ENCODE data around the gene LAYN. TPM values are rescaled to one million over a fixed set of nuclear protein-coding genes. Genes with fewer than 3 reads are reported as not detected.

Gene LAYN
- total RNA-seq, 2 experiments from 2014 or later = 1.3 to 1.4 TPM

DNA sequence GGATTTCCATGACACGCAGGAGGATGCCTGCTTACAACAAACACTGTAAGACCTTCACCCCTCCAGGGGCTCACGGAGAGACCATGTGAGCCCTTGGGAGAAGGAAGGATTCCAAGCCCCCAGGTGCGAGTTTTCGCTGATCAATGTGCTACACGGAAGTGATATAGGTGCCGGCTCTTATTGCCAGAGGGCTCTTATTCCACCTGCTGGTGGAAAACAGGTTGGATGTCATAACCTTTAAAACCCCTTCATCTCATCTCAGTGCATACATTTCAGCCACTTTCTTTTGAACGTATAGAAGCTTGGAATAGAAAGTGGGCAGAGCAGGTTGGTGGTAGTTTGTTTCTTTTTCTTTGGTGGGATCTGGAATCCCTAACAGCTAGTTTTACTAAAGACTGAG is 25.8 kb downstream of the LAYN start:
- no peaks in the 10 kb centered on the region for H3K4me1 Mint-ChIP-seq (ENCODE audit: low read depth)
- no peak overlapping the region for H3K4me3 Mint-ChIP-seq
- H3K36me3 ChIP-seq (ENCODE audit: insufficient read depth, low read length) = no peaks in the 10 kb centered on the region
- no peak overlapping the region for H3K27ac Mint-ChIP-seq
- no peaks in the 10 kb centered on the region for H3K36me3 Mint-ChIP-seq (ENCODE audit: low read depth)
- intact Hi-C loops (cut with DNase I, micrococcal nuclease) = loop anchor here in 1 of 2 experiments (10.0 kb wide), 1 partner anchor 418 kb away; no protein-coding TSS in a partner anchor
- H3K27me3 ChIP-seq (ENCODE audit: control insufficient read depth in 1 of 2, insufficient read depth in 2 of 2, low read length in 2 of 2) = peaks cover under 1 to 2% of the 10 kb centered on the region in 2 experiments
- no peak overlapping the region for H3K27ac ChIP-seq (ENCODE audit: low read depth in 1 of 2, low read length in 2 of 2)
- no peak overlapping the region for H3K4me3 ChIP-seq (ENCODE audit: low read length)
- no peaks in the 10 kb centered on the region for H3K4me1 ChIP-seq (ENCODE audit: insufficient read depth, low read length)
- peaks cover 6% of the 10 kb centered on the region for H3K27me3 Mint-ChIP-seq
- ATAC-seq (ENCODE audit: poor library complexity) (no peak), DNase-seq (no peak)
- CTCF ChIA-PET = interaction anchor here (1.6 kb wide), 1 partner anchor 211 kb away, joined by 4 read pairs; no protein-coding TSS in a partner anchor
- POLR2A ChIA-PET = interaction anchor here (0.5 kb wide), 1 partner anchor 16 kb away, joined by 5 read pairs; no protein-coding TSS in a partner anchor
- no peaks in the 10 kb centered on the region for H3K9me3 ChIP-seq (ENCODE audit: control insufficient read depth in 1 of 2, insufficient read depth in 1 of 2, low read length in 2 of 2)
- no peaks in the 10 kb centered on the region for H3K9me3 Mint-ChIP-seq
- TF ChIP-seq CTCF (IDR thresholded peaks at IDR 0.05) = no peak

DNA sequence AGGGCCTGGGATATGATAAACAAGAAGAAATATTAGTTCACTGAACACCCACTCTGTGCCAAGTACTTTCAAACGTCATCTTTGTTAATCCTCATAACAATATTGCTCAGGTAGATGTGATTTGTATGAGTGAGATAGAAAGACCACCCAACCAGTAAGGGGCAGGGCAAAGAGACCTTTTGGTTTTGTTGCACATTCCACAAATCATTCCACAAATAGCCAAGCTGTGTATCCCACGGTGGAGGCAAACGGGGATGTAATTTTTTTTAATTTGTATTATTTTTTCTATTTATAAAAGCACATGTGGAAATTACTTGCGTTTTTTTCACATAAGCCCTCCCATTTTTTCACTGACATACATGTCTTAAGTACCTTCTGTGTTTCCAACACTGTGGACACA is 29.0 kb downstream of the LAYN start:
- intact Hi-C loops (cut with DNase I, micrococcal nuclease) = loop anchor here in 1 of 2 experiments (10.0 kb wide), 1 partner anchor 415 kb away; no protein-coding TSS in a partner anchor
- no peak for DNase-seq
- Histone ChIP-seq H3K27ac (ENCODE audit: low read depth in 1 of 2, low read length in 2 of 2) (no peak overlapping the region), H3K4me1 (ENCODE audit: insufficient read depth, low read length) (no peaks in the 10 kb centered on the region), H3K9me3 (ENCODE audit: control insufficient read depth in 1 of 2, insufficient read depth in 1 of 2, low read length in 2 of 2) (no peaks in the 10 kb centered on the region), H3K27me3 (ENCODE audit: control insufficient read depth in 1 of 2, insufficient read depth in 2 of 2, low read length in 2 of 2) (peaks cover 2 to 4% of the 10 kb centered on the region in 2 experiments), H3K36me3 (ENCODE audit: insufficient read depth, low read length) (no peaks in the 10 kb centered on the region), H3K4me3 (ENCODE audit: low read length) (no peak overlapping the region)
- Mint-ChIP-seq H3K4me3 (no peak overlapping the region), H3K27me3 (peaks cover 7% of the 10 kb centered on the region), H3K9me3 (no peaks in the 10 kb centered on the region), H3K36me3 (ENCODE audit: low read depth) (no peaks in the 10 kb centered on the region), H3K4me1 (ENCODE audit: low read depth) (no peaks in the 10 kb centered on the region), H3K27ac (no peak overlapping the region)
- no peak for TF ChIP-seq CTCF (IDR thresholded peaks at IDR 0.05)
- POLR2A ChIA-PET = no interaction called here
- CTCF ChIA-PET = no interaction called here
- no peak for ATAC-seq (ENCODE audit: poor library complexity)

DNA sequence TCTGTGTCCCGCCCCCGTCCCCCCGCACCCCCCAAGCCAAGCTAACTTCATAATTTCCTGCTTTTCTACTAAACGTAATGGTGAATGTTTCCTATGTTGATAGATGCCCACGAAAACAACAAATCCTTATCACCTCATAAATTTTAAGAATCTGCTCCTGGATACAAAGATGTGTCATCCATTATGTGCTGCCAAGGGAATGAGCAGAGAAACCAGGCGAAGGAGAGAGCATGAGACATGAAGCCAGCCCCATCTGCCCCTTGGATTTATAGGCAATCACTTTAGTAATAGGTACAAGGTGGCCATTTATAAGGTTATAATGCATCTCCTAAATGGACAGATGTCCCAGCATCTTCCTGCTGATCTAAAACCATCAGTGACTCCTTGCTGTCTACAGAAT is 30.3 kb downstream of the LAYN start:
- intact Hi-C loops (cut with DNase I, micrococcal nuclease) = no loop called here
- no peak overlapping the region for H3K4me3 ChIP-seq (ENCODE audit: low read length)
- DNase-seq (no peak), ATAC-seq (ENCODE audit: poor library complexity) (no peak)
- H3K27me3 ChIP-seq (ENCODE audit: control insufficient read depth in 1 of 2, insufficient read depth in 2 of 2, low read length in 2 of 2) = peaks cover 2 to 4% of the 10 kb centered on the region in 2 experiments
- no peak overlapping the region for H3K27ac ChIP-seq (ENCODE audit: low read depth in 1 of 2, low read length in 2 of 2)
- no peak overlapping the region for H3K4me3 Mint-ChIP-seq
- H3K27me3 Mint-ChIP-seq = peaks cover 7% of the 10 kb centered on the region
- no peak for TF ChIP-seq CTCF (IDR thresholded peaks at IDR 0.05)
- no peaks in the 10 kb centered on the region for H3K36me3 ChIP-seq (ENCODE audit: insufficient read depth, low read length)
- H3K4me1 Mint-ChIP-seq (ENCODE audit: low read depth) = no peaks in the 10 kb centered on the region
- H3K9me3 ChIP-seq (ENCODE audit: control insufficient read depth in 1 of 2, insufficient read depth in 1 of 2, low read length in 2 of 2) = no peaks in the 10 kb centered on the region
- H3K36me3 Mint-ChIP-seq (ENCODE audit: low read depth) = no peaks in the 10 kb centered on the region
- no peaks in the 10 kb centered on the region for H3K9me3 Mint-ChIP-seq
- H3K27ac Mint-ChIP-seq = no peak overlapping the region
- ChIA-PET CTCF (no interaction called here), POLR2A (no interaction called here)
- no peaks in the 10 kb centered on the region for H3K4me1 ChIP-seq (ENCODE audit: insufficient read depth, low read length)
